Amniotic stem cell (primary cell): Measurements from ENCODE around the gene TIMM10B.
"Not testable (repeated sequence)": the region's sequence is repeated elsewhere in the genome, so short reads cannot be mapped to it uniquely, and the experiment has no call there.

ENCODE experiments used
- DNase-seq: peaks from one replicate; lab custom pipeline; 2025; lab: John Stamatoyannopoulos, UW

TIMM10B gene

DNA sequence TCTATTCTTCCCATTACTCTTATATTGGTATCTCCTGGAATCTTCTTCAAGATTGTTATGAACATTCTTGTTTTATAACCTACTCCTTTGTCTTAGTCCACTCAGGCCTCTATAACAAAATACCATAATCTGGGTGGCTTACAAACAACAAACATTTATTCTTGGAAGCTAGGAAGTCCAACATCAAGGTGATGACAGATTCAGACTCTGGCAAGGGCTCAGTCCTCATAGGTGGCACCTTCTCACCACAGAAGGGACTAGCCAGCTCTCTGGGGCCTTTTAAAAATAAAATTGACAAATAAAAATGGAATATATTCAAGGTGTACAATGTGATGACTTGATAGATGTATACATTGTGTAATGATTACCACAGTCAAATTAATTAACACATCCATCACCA is 35.6 kb downstream of the TIMM10B start:
- no peak for DNase-seq

DNA sequence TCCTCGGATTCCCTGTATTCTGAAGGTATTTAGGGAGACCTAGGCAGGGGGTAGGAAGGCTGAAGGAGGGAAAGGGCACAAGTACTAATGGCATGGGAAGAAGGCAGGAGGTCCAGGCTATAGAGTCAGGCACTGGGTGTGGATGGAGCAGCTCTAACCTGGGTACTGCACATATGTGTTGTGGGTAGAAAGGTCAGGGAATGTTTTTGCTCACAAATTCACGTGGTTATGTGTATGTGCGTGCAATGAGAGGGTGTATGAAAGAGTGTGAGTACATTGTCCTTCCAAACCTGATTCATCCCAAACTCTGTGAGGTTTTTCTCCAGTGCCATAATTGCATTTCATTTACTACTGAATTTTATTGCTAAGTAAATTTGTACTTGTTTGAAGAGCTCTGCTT is 39.0 kb downstream of the TIMM10B start:
- DNase-seq, result no peak

DNA sequence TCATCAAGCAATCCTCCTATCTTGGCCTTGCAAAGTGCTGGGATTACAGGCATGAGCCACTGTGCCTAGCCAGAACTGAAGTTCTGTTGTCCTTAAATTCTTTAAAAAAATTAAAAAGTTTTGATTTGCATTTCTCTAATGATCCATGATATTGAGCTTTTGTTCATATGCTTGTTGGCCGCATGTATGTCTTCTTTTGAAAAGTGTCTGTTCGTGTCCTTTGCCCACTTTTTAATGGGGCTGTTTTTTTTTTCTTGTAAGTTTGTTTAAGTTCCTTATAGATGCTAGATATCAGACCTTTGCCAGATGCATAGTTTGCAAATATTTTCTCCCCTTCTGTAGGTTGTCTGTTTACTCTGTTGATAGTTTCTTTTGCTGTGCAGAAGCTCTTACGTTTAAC is 40.6 kb downstream of the TIMM10B start:
- not testable (repeated sequence) for DNase-seq

DNA sequence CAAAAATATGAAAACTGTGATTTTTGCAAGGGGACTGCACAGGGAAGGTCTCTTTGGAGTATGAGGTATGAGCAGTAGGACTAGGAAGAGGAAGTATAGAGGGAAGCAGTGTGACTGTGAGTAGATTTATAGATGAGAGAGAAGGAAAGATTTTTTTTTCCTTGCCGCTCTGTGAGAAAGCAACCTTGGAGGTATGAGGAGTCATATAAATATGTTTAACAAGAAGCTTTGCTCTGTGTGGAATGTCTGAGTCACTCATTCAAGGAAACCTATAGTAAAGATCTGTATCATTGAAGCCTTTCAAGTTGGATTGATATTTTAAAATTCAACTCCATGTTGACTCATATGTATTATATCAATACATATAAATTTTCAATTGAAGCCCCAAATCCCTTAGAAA is 42.0 kb downstream of the TIMM10B start:
- peak; percentile 43 for DNase-seq

DNA sequence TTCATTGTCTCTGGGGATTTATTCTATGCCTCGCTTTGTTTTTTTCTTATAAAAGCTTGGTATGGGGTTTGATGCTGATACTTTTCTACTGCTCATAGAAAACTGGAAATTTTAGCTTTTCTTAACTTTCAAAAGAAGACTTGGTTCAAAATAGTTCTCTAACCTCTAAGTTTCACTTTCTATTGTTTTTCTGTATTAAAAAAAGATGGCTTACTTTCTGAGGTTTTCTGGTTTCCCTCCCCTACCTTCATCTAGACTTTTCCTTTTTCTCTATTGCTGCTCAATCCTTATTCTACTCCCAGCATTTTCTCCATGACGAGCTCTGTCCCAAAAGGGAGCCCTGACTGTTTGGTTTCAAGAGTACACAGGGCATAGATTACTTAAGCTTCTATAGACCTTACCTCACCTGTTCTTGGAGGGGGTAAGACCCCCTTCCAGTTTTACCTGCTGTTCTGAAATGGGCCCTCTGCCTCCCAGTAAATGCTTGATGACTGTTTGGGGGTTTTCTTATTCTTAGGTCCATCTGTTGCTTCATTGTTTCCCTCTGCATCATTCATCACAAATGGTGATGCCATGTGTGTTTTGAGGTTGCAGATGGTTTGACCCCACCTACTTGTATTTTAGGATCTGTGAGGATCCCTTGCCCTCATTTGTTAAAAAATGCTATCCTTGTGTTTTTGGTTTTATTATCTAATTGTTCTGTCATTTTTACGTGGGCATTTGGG is 45.3 kb downstream of the TIMM10B start:
- DNase-seq, result no peak

DNA sequence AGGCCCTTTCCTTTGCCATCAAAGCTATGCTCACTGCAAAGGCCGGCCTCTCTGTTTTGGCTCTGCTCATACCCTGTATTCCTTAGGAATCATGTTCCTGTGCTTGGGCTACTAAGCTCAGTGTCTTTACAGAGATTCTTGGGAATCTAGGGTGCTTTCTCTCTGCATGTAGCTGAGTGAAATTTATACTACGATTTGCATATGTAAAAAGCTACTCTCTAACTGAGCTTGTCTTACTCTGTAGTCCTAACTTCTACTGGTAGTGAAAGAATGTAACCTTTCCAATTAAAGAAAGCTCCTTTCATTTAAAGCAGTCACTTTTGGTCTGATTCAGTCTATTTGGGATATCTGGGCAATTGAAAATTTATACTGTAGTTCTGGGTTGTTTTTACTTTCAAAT is 48.0 kb downstream of the TIMM10B start:
- no peak for DNase-seq

DNA sequence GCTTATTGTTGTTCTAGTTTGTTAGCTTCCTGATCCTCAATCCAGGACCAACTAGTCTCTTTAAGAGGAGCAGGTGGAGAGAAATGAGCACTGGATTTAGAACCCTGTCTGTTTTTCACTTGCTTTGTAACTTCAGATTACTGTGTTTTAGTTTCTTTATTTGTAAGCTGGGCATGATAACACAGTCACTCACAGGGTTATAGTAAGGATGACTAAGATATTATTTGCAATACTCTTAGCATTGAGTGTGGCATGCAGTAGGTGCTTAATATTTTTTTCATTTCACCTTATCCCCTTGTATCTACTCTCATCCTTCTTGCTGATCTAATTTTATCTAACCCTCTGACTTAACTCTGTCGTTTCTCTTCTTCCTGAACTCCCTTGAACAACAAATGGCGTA is 49.5 kb downstream of the TIMM10B start:
- DNase-seq, result no peak

DNA sequence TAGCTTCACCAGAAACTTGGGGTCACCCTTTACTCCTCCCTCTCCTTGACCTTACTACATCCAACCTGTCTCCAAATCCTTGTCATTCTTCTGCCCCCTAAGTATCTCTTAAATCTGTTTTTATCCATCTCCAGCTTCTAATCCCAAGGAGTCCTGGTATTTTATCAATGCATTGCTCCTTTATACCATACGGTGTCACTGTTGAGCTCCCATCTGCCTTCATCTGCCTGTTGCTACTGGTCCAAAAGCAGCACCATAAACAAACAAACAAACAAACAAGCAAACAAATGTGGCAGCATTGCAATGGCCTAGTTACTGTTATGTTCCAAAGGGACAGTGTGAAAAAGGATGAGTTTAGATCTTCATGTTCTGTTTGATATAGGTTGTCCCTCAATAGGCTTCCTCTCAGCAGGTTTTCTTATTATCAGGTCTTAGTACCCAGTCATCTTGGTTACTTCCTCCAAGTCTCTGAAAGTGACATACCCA is 50.0 kb downstream of the TIMM10B start:
- no peak for DNase-seq
